ENCODE data around the gene PAPSS1.
"Not testable (repeated sequence)": the region's sequence is repeated elsewhere in the genome, so short reads cannot be mapped to it uniquely, and the experiment has no call there.

Gene PAPSS1

GRCh38 chr4:107683873-107684272 is 36.2 kb downstream of the PAPSS1 start:
- no peak for DNase-seq

- no peak for DNase-seq
These were observed 37.7 kb downstream of the PAPSS1 start for GRCh38 chr4:107682306-107682705.

GRCh38 chr4:107669068-107669467 is 51.0 kb downstream of the PAPSS1 start:
- no peak for DNase-seq

- no peak for DNase-seq
These were observed 53.9 kb downstream of the PAPSS1 start for GRCh38 chr4:107666134-107666533.

GRCh38 chr4:107665001-107665400 is 55.0 kb downstream of the PAPSS1 start:
- no peak for DNase-seq

- DNase-seq: no peak
These were observed 61.4 kb downstream of the PAPSS1 start for GRCh38 chr4:107658400-107659336.

GRCh38 chr4:107655289-107655688 is 64.7 kb downstream of the PAPSS1 start:
- DNase-seq: no peak

GRCh38 chr4:107654694-107655093 is 65.3 kb downstream of the PAPSS1 start:
- no peak for DNase-seq

GRCh38 chr4:107651408-107651807 is 68.6 kb downstream of the PAPSS1 start:
- DNase-seq: not testable (repeated sequence)

GRCh38 chr4:107650251-107650650 is 69.8 kb downstream of the PAPSS1 start:
- DNase-seq: no peak

- no peak for DNase-seq
These were observed 71.6 kb downstream of the PAPSS1 start for GRCh38 chr4:107648178-107648991.

GRCh38 chr4:107647591-107647990 is 72.4 kb downstream of the PAPSS1 start:
- no peak for DNase-seq

GRCh38 chr4:107645604-107646003 is 74.4 kb downstream of the PAPSS1 start:
- no peak for DNase-seq

- no peak for DNase-seq
These were observed 77.0 kb downstream of the PAPSS1 start for GRCh38 chr4:107643021-107643420.

- no peak for DNase-seq
These were observed 79.2 kb downstream of the PAPSS1 start for GRCh38 chr4:107640878-107641277.

- no peak for DNase-seq
These were observed 79.8 kb downstream of the PAPSS1 start for GRCh38 chr4:107640197-107640596.

- no peak for DNase-seq
These were observed 84.3 kb downstream of the PAPSS1 start for GRCh38 chr4:107635735-107636134.

GRCh38 chr4:107631560-107631959 is 88.5 kb downstream of the PAPSS1 start:
- no peak for DNase-seq

GRCh38 chr4:107630185-107630705 is 89.8 kb downstream of the PAPSS1 start:
- DNase-seq: no peak

GRCh38 chr4:107629318-107629717 is 90.7 kb downstream of the PAPSS1 start:
- no peak for DNase-seq

GRCh38 chr4:107625391-107625902 is 94.6 kb downstream of the PAPSS1 start:
- no peak for DNase-seq

- DNase-seq: no peak
These were observed 96.0 kb downstream of the PAPSS1 start for GRCh38 chr4:107624024-107624423.

GRCh38 chr4:107622006-107622405 is 98.0 kb downstream of the PAPSS1 start:
- no peak for DNase-seq

All from activated naive CD4-positive, alpha-beta T cell treated with Interleukin-2 at 50 U/mL for 16 hours (primary cell).